Caco-2 (cell line): Measurements from ENCODE around the gene GLIS1. TPM values are rescaled to one million over a fixed set of nuclear protein-coding genes. Genes with fewer than 3 reads are reported as not detected.

Source experiments
- BruUV-seq: library from RNA; stranded (reverse); fragments of 400-500 nt; replicated peaks from 2 replicates; lab custom pipeline; 2021; lab: Mats Ljungman, UMichigan
- CTCF ChIA-PET: fragments of 300-600 bp; sonication (Branson Sonifier 250); formaldehyde crosslinking; loops from one replicate; lab custom pipeline; 2022; ENCODE audit warnings: antibody characterized with exemption; lab: Charles Lee
- POLR2A ChIA-PET: fragments of 300-600 bp; sonication (Branson Sonifier 250); formaldehyde crosslinking; loops from one replicate; lab custom pipeline; 2022; ENCODE audit warnings: antibody characterized with exemption; lab: Charles Lee
- DNase-seq, 2 experiments: peaks; one replicate each; pipeline versions ENCODE4 v3.0.0 to v3.0.0-alpha.2; 2020 to 2022
- H3K27me3 ChIP-seq: replicated peaks from 2 replicates; pipeline ENCODE4 v1.6.0; 2011; ENCODE audit warnings: low read length; ENCODE audit not compliant: control insufficient read depth, insufficient read depth
- H3K36me3 ChIP-seq: 2 replicates; pipeline ENCODE4 v1.5.1; 2011; ENCODE audit warnings: low read length; ENCODE audit not compliant: control insufficient read depth, insufficient read depth
- H3K4me1 ChIP-seq: fragments of 250-450 bp; sonication (Bioruptor Pico); 2 replicates; pipeline ENCODE4 v1.5.1; 2020; ENCODE audit warnings: mild to moderate bottlenecking
- H3K4me3 ChIP-seq: 2 replicates; pipeline ENCODE4 v1.5.1; 2011; ENCODE audit warnings: low read depth, mild to moderate bottlenecking, control low read depth, low read length
- H3K9me3 ChIP-seq: fragments of 250-450 bp; sonication (Bioruptor Pico); 2 replicates; pipeline ENCODE4 v1.5.1; 2020; ENCODE audit warnings: mild to moderate bottlenecking, moderate library complexity
- H3K27ac Mint-ChIP-seq: one replicate; pipeline ENCODE4 v1.8.0; 2022; ENCODE audit warnings: mixed read lengths; ENCODE audit not compliant: unreplicated experiment
- H3K27me3 Mint-ChIP-seq: one replicate; pipeline ENCODE4 v1.8.0; 2022; ENCODE audit warnings: mixed read lengths; ENCODE audit not compliant: insufficient read depth, unreplicated experiment
- H3K36me3 Mint-ChIP-seq: one replicate; pipeline ENCODE4 v1.8.0; 2022; ENCODE audit warnings: mild to moderate bottlenecking, mixed read lengths; ENCODE audit not compliant: insufficient read depth, unreplicated experiment
- H3K4me1 Mint-ChIP-seq: one replicate; pipeline ENCODE4 v1.8.0; 2022; ENCODE audit warnings: low read depth, mixed read lengths; ENCODE audit not compliant: unreplicated experiment
- H3K4me3 Mint-ChIP-seq: one replicate; pipeline ENCODE4 v1.8.0; 2022; ENCODE audit warnings: mild to moderate bottlenecking, moderate library complexity, mixed read lengths; ENCODE audit not compliant: unreplicated experiment
- H3K9me3 Mint-ChIP-seq: one replicate; pipeline ENCODE4 v1.8.0; 2022; ENCODE audit warnings: mixed read lengths; ENCODE audit not compliant: unreplicated experiment
- CTCF ChIP-seq, 2 experiments: fragments of 200-600 bp in 1 of 2; IDR thresholded peaks; 1 replicate in 1 of 2; 2 replicates in 1 of 2; pipeline versions ENCODE4 v1.5.1 to v1.8.0; 2011 to 2022; ENCODE audit warnings: antibody characterized with exemption in 1 of 2, control low read depth in 1 of 2, inconsistent platforms in 1 of 2, low read depth in 1 of 2, low read length in 1 of 2, mild to moderate bottlenecking in 1 of 2, moderate library complexity in 1 of 2; ENCODE audit not compliant: insufficient read depth in 1 of 2, severe bottlenecking in 1 of 2, unreplicated experiment in 1 of 2
- intact Hi-C: fragments of 100-400 bp; cut with micrococcal nuclease; formaldehyde crosslinking; loops from one replicate; pipeline ENCODE4 v1.10.0; 2022; ENCODE audit not compliant: unreplicated experiment
- total RNA-seq: library from RNA; stranded (reverse); gene quantifications from 2 replicates; pipeline ENCODE4 v1.2.3, GENCODE V29; 2022

Gene GLIS1
- total RNA-seq, 1 experiment from 2014 or later: not detected

- no peak for TF ChIP-seq CTCF (IDR thresholded peaks at IDR 0.05; ENCODE audit: insufficient read depth in 1 of 2, low read depth in 1 of 2, low read length in 1 of 2, severe bottlenecking in 1 of 2, unreplicated experiment in 1 of 2)
- H3K9me3 Mint-ChIP-seq: no peaks in the 10 kb centered on the region
- no peaks in the 10 kb centered on the region for H3K9me3 ChIP-seq
- ChIA-PET POLR2A (no interaction called here), CTCF (no interaction called here)
- BruUV-seq: no TSS peak
- no peaks in the 10 kb centered on the region for H3K27me3 ChIP-seq
- no peak overlapping the region for H3K4me3 ChIP-seq
- no peak overlapping the region for H3K4me3 Mint-ChIP-seq
- no peak overlapping the region for H3K27ac Mint-ChIP-seq
- DNase-seq: no peak
- H3K36me3 ChIP-seq: no peaks in the 10 kb centered on the region
- intact Hi-C loops: no loop called here
- no peaks in the 10 kb centered on the region for H3K4me1 Mint-ChIP-seq
- H3K4me1 ChIP-seq: no peaks in the 10 kb centered on the region
- peaks cover 22% of the 10 kb centered on the region for H3K36me3 Mint-ChIP-seq
- H3K27me3 Mint-ChIP-seq: no peaks in the 10 kb centered on the region
Observed at GRCh38 chr1:53769780-53770179, 30.8 kb upstream of the GLIS1 start.

DNA sequence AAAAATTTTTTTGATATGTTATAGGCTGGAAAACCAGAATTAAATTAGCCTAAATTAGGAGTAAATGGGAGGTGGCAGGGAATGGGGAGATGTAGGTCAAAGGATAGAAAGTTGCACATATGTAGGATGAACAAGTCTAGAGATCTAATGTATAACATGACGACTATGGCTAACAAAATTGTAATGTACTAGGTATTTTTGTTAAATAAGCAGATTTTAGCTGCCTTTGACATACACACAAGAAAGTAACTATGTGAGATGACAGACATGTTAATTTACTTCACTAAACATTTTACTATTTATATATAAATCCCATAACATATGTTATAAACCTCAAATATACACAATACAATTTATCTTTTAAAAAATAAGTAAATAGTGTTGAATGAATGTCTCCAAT is 30.2 kb upstream of the GLIS1 start:
- Mint-ChIP-seq H3K27ac (no peak overlapping the region), H3K9me3 (no peaks in the 10 kb centered on the region), H3K27me3 (no peaks in the 10 kb centered on the region), H3K36me3 (peaks cover 22% of the 10 kb centered on the region), H3K4me1 (no peaks in the 10 kb centered on the region), H3K4me3 (no peak overlapping the region)
- no peak for TF ChIP-seq CTCF (IDR thresholded peaks at IDR 0.05; ENCODE audit: insufficient read depth in 1 of 2, low read depth in 1 of 2, low read length in 1 of 2, severe bottlenecking in 1 of 2, unreplicated experiment in 1 of 2)
- POLR2A ChIA-PET: no interaction called here
- Histone ChIP-seq H3K4me3 (no peak overlapping the region), H3K4me1 (no peaks in the 10 kb centered on the region), H3K27me3 (no peaks in the 10 kb centered on the region), H3K36me3 (no peaks in the 10 kb centered on the region), H3K9me3 (no peaks in the 10 kb centered on the region)
- no TSS peak for BruUV-seq
- no peak for DNase-seq
- CTCF ChIA-PET: no interaction called here
- intact Hi-C loops: no loop called here

- Histone ChIP-seq H3K4me1 (no peaks in the 10 kb centered on the region), H3K9me3 (no peaks in the 10 kb centered on the region), H3K27me3 (no peaks in the 10 kb centered on the region), H3K36me3 (no peaks in the 10 kb centered on the region), H3K4me3 (no peak overlapping the region)
- ChIA-PET CTCF (no interaction called here), POLR2A (no interaction called here)
- intact Hi-C loops: no loop called here
- no peaks in the 10 kb centered on the region for H3K9me3 Mint-ChIP-seq
- no peak for DNase-seq
- BruUV-seq: no TSS peak
- no peaks in the 10 kb centered on the region for H3K4me1 Mint-ChIP-seq
- TF ChIP-seq CTCF (IDR thresholded peaks at IDR 0.05; ENCODE audit: insufficient read depth in 1 of 2, low read depth in 1 of 2, low read length in 1 of 2, severe bottlenecking in 1 of 2, unreplicated experiment in 1 of 2): no peak
- no peak overlapping the region for H3K27ac Mint-ChIP-seq
- peaks cover 22% of the 10 kb centered on the region for H3K36me3 Mint-ChIP-seq
- H3K27me3 Mint-ChIP-seq: no peaks in the 10 kb centered on the region
- no peak overlapping the region for H3K4me3 Mint-ChIP-seq
Observed at GRCh38 chr1:53766831-53767405, 28.0 kb upstream of the GLIS1 start.
